GM19455 (cell line): ENCODE results near the gene ADAMTS10.
"Not testable (repeated sequence)": the region's sequence is repeated elsewhere in the genome, so short reads cannot be mapped to it uniquely, and the experiment has no call there.

ENCODE experiments used
- ATAC-seq: cut with Tn5 transposase; IDR thresholded peaks from one replicate; pipeline ENCODE4 v1.9.1; 2021; ENCODE audit not compliant: unreplicated experiment

Gene ADAMTS10

DNA sequence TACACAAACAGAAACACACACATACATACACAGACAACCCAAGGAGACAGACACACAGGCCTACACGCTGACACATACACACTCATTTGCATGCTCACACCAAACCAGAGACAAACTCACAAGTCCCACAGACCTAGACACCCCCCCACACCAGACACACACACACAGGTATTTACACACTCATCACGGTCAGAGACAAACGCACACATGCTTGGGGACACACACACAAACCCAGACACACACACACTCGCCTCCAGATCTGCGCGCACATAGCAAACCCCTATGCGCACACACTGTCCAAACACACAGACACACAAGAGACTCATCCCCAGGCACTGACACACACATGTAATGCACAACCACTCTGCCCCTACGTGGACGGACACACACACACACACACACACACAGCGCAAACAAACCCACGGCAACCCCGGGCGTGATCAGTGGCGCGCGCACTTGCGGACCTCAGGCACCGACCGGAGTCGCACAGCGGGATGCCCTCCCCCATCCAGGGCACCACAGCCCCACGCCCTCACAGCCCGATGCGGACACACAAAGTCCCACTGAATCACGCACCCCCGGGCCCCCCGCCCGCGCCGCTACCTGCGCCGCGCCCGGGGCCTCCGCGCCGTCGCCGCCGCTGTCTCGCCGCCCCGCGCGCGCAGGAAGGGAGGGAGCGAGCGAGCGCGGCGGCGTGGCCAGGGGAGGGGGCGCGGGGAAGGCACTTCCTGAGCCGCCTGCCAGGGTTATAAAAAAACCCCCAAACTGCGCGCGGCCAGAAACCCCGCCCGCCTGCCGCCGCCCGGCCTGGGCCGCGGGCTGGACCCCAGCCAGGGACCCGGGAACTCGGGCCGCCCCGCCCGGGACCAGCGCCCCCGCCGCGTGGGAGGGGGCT is at the start of gene ADAMTS10:
ADAMTS10 (minus strand) TSS at position 675 of the 895 bp plus-strand sequence. CDS start 5,005 bp downstream, outside the sequence.
- no peak for ATAC-seq

DNA sequence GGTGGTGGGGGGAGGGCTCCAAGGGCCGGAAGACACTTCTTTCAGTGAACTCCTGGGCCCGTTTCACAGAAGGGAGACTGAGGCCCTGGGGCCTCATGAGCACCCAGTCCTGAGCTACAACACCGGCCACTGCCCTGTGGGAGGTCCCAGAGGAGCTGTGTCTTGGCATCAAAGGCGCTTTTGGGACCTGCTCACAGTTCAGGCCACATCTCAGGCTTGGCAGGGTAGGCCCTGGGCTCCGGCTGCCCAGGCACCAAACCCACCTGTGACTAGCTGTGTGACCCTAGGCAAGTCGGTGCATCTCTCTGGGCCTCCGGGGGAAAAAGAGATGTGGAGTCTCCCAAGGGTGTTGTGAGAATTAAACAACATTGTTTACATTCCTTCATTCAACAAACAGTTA is 49.4 kb upstream of the ADAMTS10 start:
- no peak for ATAC-seq

GRCh38 chr19:8657869-8658268 is 47.4 kb upstream of the ADAMTS10 start:
- ATAC-seq: no peak

- ATAC-seq: no peak
Observed at GRCh38 chr19:8655340-8655709, 44.8 kb upstream of the ADAMTS10 start.

GRCh38 chr19:8654591-8655339 is 44.2 kb upstream of the ADAMTS10 start:
- no peak for ATAC-seq

DNA sequence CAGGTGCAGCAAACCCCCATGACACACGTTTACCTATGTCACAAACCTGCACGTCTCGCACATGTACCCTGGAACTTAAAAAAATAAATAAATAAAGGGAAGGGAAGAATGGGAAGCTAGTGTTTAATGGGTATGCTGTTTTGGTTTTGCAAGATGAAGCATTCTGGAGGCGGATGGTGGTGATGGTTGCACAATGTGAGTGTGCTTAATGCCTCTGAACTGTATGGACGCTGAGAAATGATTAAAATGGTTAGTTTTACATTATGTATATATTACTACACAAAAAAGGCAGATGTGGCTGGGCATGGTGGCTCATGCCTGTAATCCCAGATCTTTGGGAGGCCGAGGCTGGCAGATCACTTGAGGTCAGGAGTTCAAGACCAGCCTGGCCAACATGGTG is 37.7 kb upstream of the ADAMTS10 start:
- no peak for ATAC-seq

GRCh38 chr19:8643860-8644653 is 33.5 kb upstream of the ADAMTS10 start:
- no peak for ATAC-seq

DNA sequence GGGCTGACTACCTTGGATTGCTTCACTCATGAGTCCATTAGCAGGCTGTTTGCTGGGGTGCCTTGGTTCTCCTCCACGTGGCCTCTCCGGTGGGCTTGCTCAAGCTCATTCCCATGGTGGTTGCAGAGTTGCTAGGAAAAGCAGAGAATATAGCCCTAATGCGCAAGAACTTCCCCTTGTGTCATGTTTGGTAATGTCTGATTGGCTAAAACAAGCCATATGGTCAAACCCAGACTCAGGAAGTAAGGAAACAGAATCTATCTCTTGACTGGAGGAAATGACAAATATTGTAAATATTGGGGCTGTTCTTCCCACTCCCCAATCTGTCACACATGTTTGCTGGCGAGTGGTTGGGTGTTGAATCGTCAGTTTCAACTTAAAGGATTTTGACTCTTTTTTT is 32.0 kb upstream of the ADAMTS10 start:
- no peak for ATAC-seq

DNA sequence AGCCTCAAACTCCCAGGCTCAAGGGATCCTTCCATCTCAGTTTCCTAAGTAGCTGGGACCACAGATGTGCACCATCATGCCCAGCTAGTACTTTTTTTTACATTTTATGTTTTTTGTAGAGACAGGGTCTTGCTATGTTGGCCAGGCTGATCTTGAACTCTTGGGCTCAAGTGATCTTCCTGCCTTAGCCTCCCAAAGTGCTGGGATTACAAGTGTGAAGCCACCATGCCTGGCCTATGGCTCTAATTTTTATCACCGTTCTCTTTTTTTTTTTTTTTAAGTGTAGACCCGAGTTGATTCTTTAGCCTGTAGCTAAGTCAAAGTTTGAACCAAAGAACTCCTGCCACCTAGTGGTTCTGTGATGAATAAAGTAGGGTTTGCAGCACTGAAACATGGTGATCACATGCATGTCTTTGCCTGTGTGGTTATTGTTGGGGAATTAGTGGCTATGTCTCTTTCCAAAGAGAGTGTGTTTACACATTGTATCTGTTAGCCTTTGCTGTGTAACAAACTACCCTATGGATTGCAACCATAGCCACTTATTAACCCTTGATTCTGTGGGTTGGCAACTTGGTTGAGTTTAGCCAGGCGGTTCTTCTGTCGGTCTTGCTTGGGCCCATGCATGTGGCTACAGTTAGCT is 31.5 kb upstream of the ADAMTS10 start:
- ATAC-seq: no peak

DNA sequence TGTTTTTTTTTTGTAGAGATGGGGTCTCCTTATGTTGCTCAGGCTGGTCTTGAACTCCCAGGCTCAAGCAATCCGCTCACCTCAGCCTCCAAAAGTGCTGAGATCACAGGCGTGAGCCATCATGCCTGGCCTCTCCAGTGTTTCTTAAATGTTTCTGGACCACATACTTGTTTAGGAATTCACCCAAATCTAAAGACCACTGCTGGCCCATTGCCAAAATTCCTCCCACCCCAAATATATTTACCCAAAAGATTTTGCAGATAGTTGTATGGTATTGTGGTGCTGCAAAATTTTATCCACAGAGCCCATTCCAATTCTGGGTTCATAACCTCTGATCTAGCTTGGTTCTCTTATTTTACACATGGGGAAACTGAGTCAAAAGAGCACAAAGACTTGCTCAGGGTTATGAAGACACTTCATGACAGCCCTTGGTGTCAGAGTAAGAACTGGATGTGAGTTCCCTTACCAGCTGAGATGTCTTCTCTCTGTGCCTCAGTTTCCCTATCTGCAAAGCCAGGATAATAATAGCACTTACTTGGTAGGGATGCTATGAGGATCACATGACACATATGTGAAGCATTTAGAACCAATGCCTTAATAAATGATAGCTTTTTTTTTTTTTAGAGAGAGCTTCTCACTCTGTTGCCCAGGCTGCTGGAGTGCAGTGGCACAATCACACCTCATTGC is 30.8 kb upstream of the ADAMTS10 start:
- ATAC-seq: no peak

DNA sequence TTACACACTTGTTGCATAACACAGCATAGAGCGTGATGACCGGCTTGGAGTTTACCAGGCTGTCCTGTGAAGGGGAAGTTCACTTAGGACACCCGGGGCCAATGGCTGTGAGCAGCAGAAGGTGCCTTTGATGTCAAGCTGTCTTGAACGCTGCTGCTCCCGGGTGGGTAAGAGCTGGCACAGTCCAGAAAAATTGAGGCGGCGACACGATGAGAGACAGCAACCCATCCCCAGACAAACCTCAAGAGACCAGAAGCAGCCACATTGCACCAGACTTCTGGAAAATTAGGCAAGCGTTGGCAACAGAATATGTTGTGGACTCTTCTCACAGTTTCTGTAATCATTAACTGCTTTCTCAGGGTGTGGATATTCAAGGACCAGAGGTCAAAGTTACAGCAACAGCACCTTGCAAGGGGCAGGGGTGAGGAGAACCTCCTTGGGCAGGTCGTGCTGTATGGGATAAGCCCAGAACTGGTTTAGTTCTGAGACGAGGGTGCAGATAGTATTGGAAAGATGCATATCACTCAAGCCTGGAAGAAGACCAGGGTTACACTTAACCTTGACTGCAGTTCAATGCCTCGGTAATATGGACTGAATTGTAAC is 30.0 kb upstream of the ADAMTS10 start:
- no peak for ATAC-seq

GRCh38 chr19:8639821-8640401 is 29.4 kb upstream of the ADAMTS10 start:
- ATAC-seq: no peak

GRCh38 chr19:8638078-8638619 is 27.6 kb upstream of the ADAMTS10 start:
- no peak for ATAC-seq

DNA sequence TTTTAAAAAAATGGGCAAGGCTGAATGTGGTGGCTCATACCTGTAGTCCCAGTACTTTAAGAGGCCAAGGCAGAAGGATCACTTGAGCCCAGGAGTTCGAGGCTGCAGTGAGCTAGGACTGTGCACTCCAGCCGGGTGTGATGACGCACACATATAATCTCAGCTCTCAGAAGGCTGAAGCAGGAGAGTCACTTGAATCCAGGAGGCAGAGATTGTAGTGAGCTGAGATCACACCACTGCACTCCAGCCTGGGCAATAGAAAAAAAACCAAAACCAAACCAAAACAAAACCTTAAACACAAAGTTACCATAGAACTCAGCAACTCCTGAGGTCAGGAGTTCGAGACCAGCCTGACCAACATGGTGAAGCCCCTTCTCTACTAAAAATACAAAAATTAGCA is 26.6 kb upstream of the ADAMTS10 start:
- ATAC-seq: not testable (repeated sequence)

GRCh38 chr19:8635422-8635821 is 24.9 kb upstream of the ADAMTS10 start:
- ATAC-seq: no peak

DNA sequence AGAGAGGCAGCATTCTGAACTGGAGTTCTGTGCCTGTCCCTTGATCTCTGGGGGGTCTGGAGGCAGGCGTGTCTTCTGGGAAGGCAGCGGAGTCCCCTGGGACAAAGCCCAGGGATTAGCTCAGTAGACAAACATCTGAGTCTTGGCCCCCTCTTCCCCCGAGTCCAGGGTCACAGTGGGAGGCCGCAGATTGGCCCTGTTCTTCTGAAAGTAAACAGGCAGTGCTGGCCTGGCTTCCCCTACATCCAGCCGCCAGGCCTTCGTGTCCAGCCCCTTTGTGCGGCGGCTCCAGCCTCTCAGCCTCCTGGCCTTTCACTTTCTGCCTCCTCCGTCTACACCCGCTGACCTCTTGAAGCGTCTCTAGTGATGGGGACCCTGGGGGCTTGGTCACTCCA is 20.9 kb upstream of the ADAMTS10 start:
- ATAC-seq: no peak

- no peak for ATAC-seq
Observed at GRCh38 chr19:8630796-8631424, 20.4 kb upstream of the ADAMTS10 start.

DNA sequence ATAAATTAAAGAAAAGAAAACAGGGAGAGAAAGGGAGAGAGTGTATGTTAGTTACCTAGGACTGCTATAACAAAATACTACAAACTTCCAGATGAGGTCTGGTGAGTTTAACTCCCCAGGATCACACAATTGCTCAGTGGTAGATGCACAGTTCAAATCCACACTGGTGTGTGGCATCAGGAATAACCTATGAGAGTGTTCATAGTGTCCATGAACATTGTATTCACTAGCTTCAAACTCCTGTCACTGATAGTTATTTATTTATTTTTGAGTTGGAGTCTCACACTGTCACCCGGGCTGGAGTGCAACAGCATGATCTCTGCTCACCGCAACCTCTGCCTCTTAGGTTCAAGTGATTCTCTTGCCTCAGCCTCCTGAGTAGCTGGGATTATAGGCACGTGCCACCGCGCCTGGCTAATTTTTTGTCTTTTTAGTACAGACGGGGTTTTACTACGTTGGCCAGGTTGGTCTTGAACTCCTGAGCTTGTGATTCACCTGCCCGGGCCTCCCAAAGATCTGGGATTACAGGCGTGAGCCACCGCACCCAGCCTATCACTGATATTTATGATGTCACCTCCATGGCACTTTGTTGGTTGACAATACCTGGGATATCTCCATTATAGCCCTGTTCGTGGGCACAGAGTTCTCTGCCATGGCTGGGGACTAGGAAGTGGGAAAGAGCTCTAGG is 19.6 kb upstream of the ADAMTS10 start, which contains the start of gene NFILZ:
NFILZ (plus strand) TSS at position 638 of the 688 bp plus-strand sequence. CDS start 46,133 bp downstream, outside the sequence.
- no peak for ATAC-seq
